ENCODE results near the gene NLGN2.

GRCh38 chr17:7441266-7441665, 33.6 kb downstream of the NLGN2 start:
- TF ChIP-seq POLR2A (IDR thresholded peaks at IDR 0.05; ENCODE audit: low read depth, low read length) (no peak), POLR2AphosphoS5 (IDR thresholded peaks at IDR 0.05; ENCODE audit: low read depth, low read length) (no peak), PAX5 (IDR thresholded peaks at IDR 0.05; ENCODE audit: insufficient read depth, low read length, severe bottlenecking) (no peak), SPI1 (IDR thresholded peaks at IDR 0.05; ENCODE audit: low read depth, low read length) (no peak)
